K562 (cell line): ENCODE data around the gene PYGM. TPM values are rescaled to one million over a fixed set of nuclear protein-coding genes. Genes with fewer than 3 reads are reported as not detected.

Source experiments
- CBFB ChIP-seq: sonication (generic); formaldehyde crosslinking; IDR thresholded peaks from 2 replicates; pipeline ENCODE4 v1.4.0; 2020; ENCODE audit warnings: mild to moderate bottlenecking, missing genetic modification reagents
- DACH1 ChIP-seq: fragments of 450-650 bp; IDR thresholded peaks from 2 replicates; pipeline ENCODE4 v1.6.1; 2018; ENCODE audit not compliant: partially characterized antibody
- EP400 ChIP-seq: fragments of 450-650 bp; IDR thresholded peaks from 2 replicates; pipeline ENCODE4 v1.6.1; 2017; ENCODE audit warnings: antibody characterized with exemption, mild to moderate bottlenecking, moderate library complexity
- EZH2 ChIP-seq: IDR thresholded peaks from 2 replicates; pipeline ENCODE4 v1.6.1; 2012; ENCODE audit warnings: low read depth, mild to moderate bottlenecking, inconsistent platforms, low read length, borderline replicate concordance
- HMG20A ChIP-seq: fragments of 450-650 bp; formaldehyde crosslinking; conservative IDR thresholded peaks from 2 replicates; pipeline ENCODE4 v1.4.0; 2020; ENCODE audit warnings: mild to moderate bottlenecking, mixed read lengths
- ILF3 ChIP-seq: fragments of 450-650 bp; IDR thresholded peaks from 2 replicates; pipeline ENCODE4 v1.6.1; 2018; ENCODE audit warnings: antibody characterized with exemption, mild to moderate bottlenecking, moderate library complexity, borderline replicate concordance
- MCM3 ChIP-seq: fragments of 450-650 bp; IDR thresholded peaks from 2 replicates; pipeline ENCODE4 v1.6.1; 2016
- PHF20 ChIP-seq: fragments of 450-650 bp; IDR thresholded peaks from 2 replicates; pipeline ENCODE4 v1.6.1; 2018; ENCODE audit not compliant: partially characterized antibody
- PHF8 ChIP-seq: fragments of 200-600 bp; sonication (generic); IDR thresholded peaks from 2 replicates; pipeline ENCODE4 v1.6.1; 2012; ENCODE audit warnings: mixed run types, mild to moderate bottlenecking, inconsistent platforms, low read length, moderate library complexity, borderline replicate concordance
- PHTF2 ChIP-seq: fragments of 250-450 bp; sonication (Bioruptor Pico); IDR thresholded peaks from 2 replicates; pipeline ENCODE4 v1.5.0; 2021; ENCODE audit warnings: mild to moderate bottlenecking
- POLR2AphosphoS2 ChIP-seq: IDR thresholded peaks from 2 replicates; pipeline ENCODE4 v1.6.1; 2012; ENCODE audit warnings: low read length, improper control_type of control experiment
- POLR2B ChIP-seq: fragments of 450-650 bp; IDR thresholded peaks from 2 replicates; pipeline ENCODE4 v1.6.1; 2018; ENCODE audit warnings: low read depth; ENCODE audit not compliant: partially characterized antibody
- POLR3G ChIP-seq: IDR thresholded peaks from 2 replicates; pipeline ENCODE4 v1.6.1; 2011; ENCODE audit not compliant: insufficient read length, insufficient replicate concordance; ENCODE audit errors: extremely low read depth
- SMARCA5 ChIP-seq: fragments of 450-650 bp; IDR thresholded peaks from 2 replicates; pipeline ENCODE4 v1.6.1; 2016
- SP1 ChIP-seq: sonication (generic); formaldehyde crosslinking; IDR thresholded peaks from 2 replicates; pipeline ENCODE4 v1.8.1; 2022; ENCODE audit warnings: mild to moderate bottlenecking, missing genetic modification reagents
- ZKSCAN8 ChIP-seq: fragments of 200-800 bp; sonication (Bioruptor generic); IDR thresholded peaks from 2 replicates; pipeline ENCODE4 v1.6.1; 2016; ENCODE audit warnings: missing genetic modification characterization, missing compliant biosample characterization
- ZNF586 ChIP-seq: fragments of 450-650 bp; formaldehyde crosslinking; conservative IDR thresholded peaks from 2 replicates; pipeline ENCODE4 v1.4.0; 2020; ENCODE audit warnings: mild to moderate bottlenecking, moderate library complexity
- ZNF778 ChIP-seq: fragments of 450-650 bp; formaldehyde crosslinking; IDR thresholded peaks from 2 replicates; pipeline ENCODE4 v1.4.0; 2020; ENCODE audit warnings: mild to moderate bottlenecking, moderate library complexity
- ZSCAN32 ChIP-seq: fragments of 450-650 bp; formaldehyde crosslinking; IDR thresholded peaks from 2 replicates; pipeline ENCODE4 v1.4.0; 2020; ENCODE audit warnings: mild to moderate bottlenecking, moderate library complexity
- polyA plus RNA-seq, 8 experiments: library from polyadenylated mRNA; depleted of rRNA in 4 of 8; stranded (reverse) in 5 of 8; unstranded in 3 of 8; fragments of >200 nt; fragmentation: Nextera tagmentation in 2 of 8; fragmentation: Illumina TruSeq in 1 of 8; extraction: Ambion mirVana in 2 of 8; extraction: Trizol in 1 of 8; gene quantifications; 2 replicates each; pipeline versions ENCODE4 v1.2.1 to v1.2.3, GENCODE V29; 2011 to 2014; ENCODE audit warnings: inconsistent platforms in 1 of 8, missing spikeins in 1 of 8
- total RNA-seq, 7 experiments: library from RNA; depleted of rRNA in 6 of 7; stranded (reverse); fragments of >200 nt in 6 of 7; fragmentation: Illumina TruSeq in 2 of 7; extraction: Trizol in 2 of 7; gene quantifications; 2 replicates each; pipeline versions ENCODE4 v1.2.1 to v1.2.3, GENCODE V29; 2011 to 2021; ENCODE audit warnings: low replicate concordance in 1 of 7
- TF ChIP-seq, protein P1 (sequence below): fragments of 250-450 bp; sonication (Bioruptor Pico); IDR thresholded peaks from 2 replicates; pipeline ENCODE4 v1.5.0; 2021
- TF ChIP-seq, protein P2 (sequence below): fragments of 250-450 bp; sonication (Bioruptor Pico); IDR thresholded peaks from 2 replicates; pipeline ENCODE4 v1.8.0; 2022; ENCODE audit warnings: moderate library complexity, mild to moderate bottlenecking, inconsistent platforms
- TF ChIP-seq, protein P3 (sequence below): conservative IDR thresholded peaks from 2 replicates; pipeline ENCODE4 v1.6.1; 2011; ENCODE audit warnings: low read depth, mild to moderate bottlenecking, low read length; ENCODE audit not compliant: control insufficient read depth
- TF ChIP-seq, protein P4 (sequence below): fragments of 450-650 bp; formaldehyde crosslinking; conservative IDR thresholded peaks from 2 replicates; pipeline ENCODE4 v1.4.0; 2022; ENCODE audit warnings: mild to moderate bottlenecking, missing genetic modification characterization
- TF ChIP-seq, protein P5 (sequence below): fragments of 250-450 bp; sonication (Bioruptor Pico); IDR thresholded peaks from 2 replicates; pipeline ENCODE4 v1.4.0; 2020; ENCODE audit warnings: mild to moderate bottlenecking, moderate library complexity, borderline replicate concordance

PYGM gene
- total and polyA plus RNA-seq, 9 of the 15 experiments (the other 6 are each of a cell fraction or from before 2014, with no cell fraction given), result 0.07 to 1.5 (median 0.68) TPM

DNA sequence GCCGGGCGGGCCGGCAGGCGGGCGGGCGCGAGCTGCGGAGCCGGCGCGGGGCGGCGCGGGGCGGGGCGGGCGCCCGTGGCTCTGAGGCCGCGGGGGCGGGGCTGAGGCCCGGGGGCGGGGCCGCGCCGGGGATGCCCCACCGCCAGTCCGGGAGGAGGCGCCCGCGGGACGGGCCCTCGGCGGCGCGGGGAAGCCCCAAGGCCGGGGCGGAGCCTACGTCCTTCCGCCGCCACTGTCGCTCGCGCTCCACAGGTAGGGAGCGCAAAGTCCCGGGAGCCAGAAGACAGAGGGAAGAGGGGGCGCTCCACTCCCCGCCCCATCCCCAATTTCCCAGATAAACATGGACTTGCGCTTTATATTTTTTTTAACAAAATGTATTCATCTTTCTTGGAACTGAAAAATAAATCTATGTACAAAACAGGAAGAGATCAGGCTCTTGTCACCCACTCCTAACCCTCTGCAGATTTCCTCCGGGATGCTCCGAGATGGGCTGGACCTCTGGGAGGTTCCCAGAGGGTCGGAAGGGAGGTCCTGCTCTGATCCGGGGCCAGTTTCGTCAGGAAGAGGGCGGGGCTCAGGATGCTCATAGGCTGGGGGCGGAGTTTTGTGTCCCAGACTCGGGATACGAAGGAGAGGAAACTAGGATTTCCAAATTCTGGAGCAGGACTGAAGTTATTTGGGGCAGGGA lies 43.5 kb upstream of the PYGM start, which contains the start of gene MAP4K2 (continued):
- TF ChIP-seq, protein P1, sequence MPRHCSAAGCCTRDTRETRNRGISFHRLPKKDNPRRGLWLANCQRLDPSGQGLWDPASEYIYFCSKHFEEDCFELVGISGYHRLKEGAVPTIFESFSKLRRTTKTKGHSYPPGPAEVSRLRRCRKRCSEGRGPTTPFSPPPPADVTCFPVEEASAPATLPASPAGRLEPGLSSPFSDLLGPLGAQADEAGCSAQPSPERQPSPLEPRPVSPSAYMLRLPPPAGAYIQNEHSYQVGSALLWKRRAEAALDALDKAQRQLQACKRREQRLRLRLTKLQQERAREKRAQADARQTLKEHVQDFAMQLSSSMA (CRISPR knock-in tag), result 0 out of 2 replicates have a peak, but pooled peaks have one; percentile 21
- TF ChIP-seq PHF20, result no peak
- peak; percentile 84; the same call in 1 of the 2 replicates for TF ChIP-seq POLR2AphosphoS2
- no peak for TF ChIP-seq ILF3
- 0 out of 2 replicates have a peak, but pooled peaks have one; percentile 43 for TF ChIP-seq SMARCA5
- TF ChIP-seq SP1, result peak; percentile 52; the same call in 1 of the 2 replicates
- TF ChIP-seq MCM3, result no peak
- TF ChIP-seq CBFB (CRISPR knock-in tag), result no peak
- no peak for TF ChIP-seq EZH2
- TF ChIP-seq, protein P2, sequence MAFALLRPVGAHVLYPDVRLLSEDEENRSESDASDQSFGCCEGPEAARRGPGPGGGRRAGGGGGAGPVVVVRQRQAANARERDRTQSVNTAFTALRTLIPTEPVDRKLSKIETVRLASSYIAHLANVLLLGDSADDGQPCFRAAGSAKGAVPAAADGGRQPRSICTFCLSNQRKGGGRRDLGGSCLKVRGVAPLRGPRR (CRISPR knock-in tag), result no peak
- TF ChIP-seq, protein P3, sequence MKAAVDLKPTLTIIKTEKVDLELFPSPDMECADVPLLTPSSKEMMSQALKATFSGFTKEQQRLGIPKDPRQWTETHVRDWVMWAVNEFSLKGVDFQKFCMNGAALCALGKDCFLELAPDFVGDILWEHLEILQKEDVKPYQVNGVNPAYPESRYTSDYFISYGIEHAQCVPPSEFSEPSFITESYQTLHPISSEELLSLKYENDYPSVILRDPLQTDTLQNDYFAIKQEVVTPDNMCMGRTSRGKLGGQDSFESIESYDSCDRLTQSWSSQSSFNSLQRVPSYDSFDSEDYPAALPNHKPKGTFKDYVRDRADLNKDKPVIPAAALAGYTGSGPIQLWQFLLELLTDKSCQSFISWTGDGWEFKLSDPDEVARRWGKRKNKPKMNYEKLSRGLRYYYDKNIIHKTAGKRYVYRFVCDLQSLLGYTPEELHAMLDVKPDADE, result 0 out of 2 replicates have a peak, but pooled peaks have one; percentile 40
- TF ChIP-seq POLR3G, result no peak
- TF ChIP-seq, protein P4, sequence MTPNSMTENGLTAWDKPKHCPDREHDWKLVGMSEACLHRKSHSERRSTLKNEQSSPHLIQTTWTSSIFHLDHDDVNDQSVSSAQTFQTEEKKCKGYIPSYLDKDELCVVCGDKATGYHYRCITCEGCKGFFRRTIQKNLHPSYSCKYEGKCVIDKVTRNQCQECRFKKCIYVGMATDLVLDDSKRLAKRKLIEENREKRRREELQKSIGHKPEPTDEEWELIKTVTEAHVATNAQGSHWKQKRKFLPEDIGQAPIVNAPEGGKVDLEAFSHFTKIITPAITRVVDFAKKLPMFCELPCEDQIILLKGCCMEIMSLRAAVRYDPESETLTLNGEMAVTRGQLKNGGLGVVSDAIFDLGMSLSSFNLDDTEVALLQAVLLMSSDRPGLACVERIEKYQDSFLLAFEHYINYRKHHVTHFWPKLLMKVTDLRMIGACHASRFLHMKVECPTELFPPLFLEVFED, result no peak
- TF ChIP-seq ZKSCAN8, result no peak
- TF ChIP-seq ZNF778 (CRISPR knock-in tag), result no peak
- TF ChIP-seq POLR2B, result peak; percentile 47
- no peak for TF ChIP-seq ZSCAN32 (CRISPR knock-in tag)
- no peak; the same call in 1 of the 2 replicates for TF ChIP-seq PHF8
- TF ChIP-seq HMG20A (CRISPR knock-in tag), result no peak
- TF ChIP-seq, protein P5, sequence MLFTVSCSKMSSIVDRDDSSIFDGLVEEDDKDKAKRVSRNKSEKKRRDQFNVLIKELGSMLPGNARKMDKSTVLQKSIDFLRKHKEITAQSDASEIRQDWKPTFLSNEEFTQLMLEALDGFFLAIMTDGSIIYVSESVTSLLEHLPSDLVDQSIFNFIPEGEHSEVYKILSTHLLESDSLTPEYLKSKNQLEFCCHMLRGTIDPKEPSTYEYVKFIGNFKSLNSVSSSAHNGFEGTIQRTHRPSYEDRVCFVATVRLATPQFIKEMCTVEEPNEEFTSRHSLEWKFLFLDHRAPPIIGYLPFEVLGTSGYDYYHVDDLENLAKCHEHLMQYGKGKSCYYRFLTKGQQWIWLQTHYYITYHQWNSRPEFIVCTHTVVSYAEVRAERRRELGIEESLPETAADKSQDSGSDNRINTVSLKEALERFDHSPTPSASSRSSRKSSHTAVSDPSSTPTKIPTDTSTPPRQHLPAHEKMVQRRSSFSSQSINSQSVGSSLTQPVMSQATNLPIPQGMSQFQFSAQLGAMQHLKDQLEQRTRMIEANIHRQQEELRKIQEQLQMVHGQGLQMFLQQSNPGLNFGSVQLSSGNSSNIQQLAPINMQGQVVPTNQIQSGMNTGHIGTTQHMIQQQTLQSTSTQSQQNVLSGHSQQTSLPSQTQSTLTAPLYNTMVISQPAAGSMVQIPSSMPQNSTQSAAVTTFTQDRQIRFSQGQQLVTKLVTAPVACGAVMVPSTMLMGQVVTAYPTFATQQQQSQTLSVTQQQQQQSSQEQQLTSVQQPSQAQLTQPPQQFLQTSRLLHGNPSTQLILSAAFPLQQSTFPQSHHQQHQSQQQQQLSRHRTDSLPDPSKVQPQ (CRISPR knock-in tag), result no peak
- no peak for TF ChIP-seq PHTF2 (CRISPR knock-in tag)
- no peak for TF ChIP-seq ZNF586 (CRISPR knock-in tag)
- TF ChIP-seq EP400, result peak; percentile 41
- TF ChIP-seq DACH1, result no peak
